ENCODE results near the gene SGSM2.

DNA sequence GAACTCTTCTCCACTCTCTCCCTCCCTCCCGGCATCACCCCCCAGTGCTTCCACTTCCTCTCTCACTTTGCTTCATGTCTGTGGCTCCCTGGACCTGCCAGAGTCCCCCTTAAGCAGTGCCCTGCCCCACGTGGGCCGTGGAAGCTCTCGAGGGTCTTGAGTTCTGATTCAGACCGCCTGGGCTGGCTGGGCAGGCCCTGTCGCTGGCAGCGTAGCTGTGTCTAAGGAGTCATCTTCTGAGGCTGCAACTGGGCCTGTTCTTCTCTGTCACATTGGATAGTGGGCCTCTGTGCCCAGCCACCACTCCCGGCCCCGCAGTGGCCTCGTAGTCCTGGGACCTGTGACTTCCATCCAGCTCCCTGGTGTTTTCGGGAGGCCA lies 32.9 kb downstream of the SGSM2 start:
- TF ChIP-seq POLR2AphosphoS5 (IDR thresholded peaks at IDR 0.05; ENCODE audit: borderline replicate concordance, low read depth, low read length): no peak
- no peak for TF ChIP-seq EZH2 (IDR thresholded peaks at IDR 0.05)
